Gastrocnemius medialis (tissue), 4 donors: ENCODE data around the gene COL1A1. TPM values are rescaled to one million over a fixed set of nuclear protein-coding genes. Genes with fewer than 3 reads are reported as not detected.

ENCODE experiments used
- ATAC-seq, 2 donors: fragments of 150-250 bp; one replicate each; pipeline ENCODE4 v1.9.1; 2016
- DNase-seq, 2 donors: peaks; one replicate each; pipeline ENCODE4 v3.0.0-alpha.2; 2019
- H3K27ac ChIP-seq, 4 donors: fragments of 200-600 bp; sonication (generic); 1 replicate in 1 of 4; 2 replicates in 3 of 4; pipeline ENCODE4 v1.5.1; 2016 to 2018; ENCODE audit warnings: mild to moderate bottlenecking in 2 of 4, moderate library complexity in 1 of 4
- H3K27me3 ChIP-seq, 3 donors: fragments of 200-600 bp; sonication (generic) in 2 of 3; 1 replicate in 1 of 3; 2 replicates in 2 of 3; pipeline versions ENCODE4 v1.5.1 to v1.6.0; 2016 to 2019; ENCODE audit warnings: mild to moderate bottlenecking in 1 of 3, moderate library complexity in 1 of 3
- H3K36me3 ChIP-seq, 2 donors: fragments of 200-600 bp; sonication (generic) in 1 of 2; one replicate each; pipeline ENCODE4 v1.5.1; 2017 to 2018
- H3K4me1 ChIP-seq, 2 donors: fragments of 200-600 bp; sonication (generic) in 1 of 2; one replicate each; pipeline ENCODE4 v1.5.1; 2016 to 2017; ENCODE audit warnings: mild to moderate bottlenecking in 2 of 2
- H3K4me3 ChIP-seq, 4 donors: fragments of 200-600 bp; sonication (generic) in 3 of 4; 1 replicate in 1 of 4; 2 replicates in 3 of 4; pipeline ENCODE4 v1.5.1; 2016 to 2019; ENCODE audit warnings: mild to moderate bottlenecking in 2 of 4
- H3K9me3 ChIP-seq, 3 donors: fragments of 200-600 bp; sonication (generic) in 2 of 3; 1 replicate in 1 of 3; 2 replicates in 2 of 3; pipeline ENCODE4 v1.5.1; 2016 to 2019
- POLR2A ChIP-seq, 2 donors: fragments of 450-650 bp; IDR thresholded peaks; one replicate each; pipeline ENCODE4 v1.6.1; 2017; ENCODE audit warnings: antibody characterized with exemption in 2 of 2, mild to moderate bottlenecking in 2 of 2, moderate library complexity in 2 of 2
- in situ Hi-C, 4 donors: fragments of 200-750 bp; cut with MboI; loops; one replicate each; pipeline versions ENCODE4 v1.15.0 to v1.8.0; 2017; ENCODE audit warnings: low sequenced_read_pairs in 4 of 4
- intact Hi-C: fragments of 100-400 bp; cut with DNase I; formaldehyde crosslinking; loops from one replicate; pipeline ENCODE4 v1.15.1; 2023; ENCODE audit warnings: low total_unique reads
- total RNA-seq, 4 donors: library from RNA; depleted of rRNA; stranded (reverse); fragments of >200 nt; gene quantifications; one replicate each; pipeline versions ENCODE4 v1.1.0 to v1.2.3, GENCODE V29; 2016
- TF ChIP-seq, protein P1 (sequence below), 5 experiments: fragments of 450-650 bp in 3 of 5; fragments of 200-600 bp in 2 of 5; sonication (generic) in 2 of 5; IDR thresholded peaks in 4 of 5; conservative IDR thresholded peaks in 1 of 5; 1 replicate in 4 of 5; 2 replicates in 1 of 5; pipeline ENCODE4 v1.5.1; 2016 to 2019; ENCODE audit warnings: antibody characterized with exemption in 5 of 5, mild to moderate bottlenecking in 3 of 5, moderate library complexity in 3 of 5

Gene COL1A1
- total RNA-seq, 4 donors from 2014 or later = 1.7 to 9.5 (median 5.1) TPM

DNA sequence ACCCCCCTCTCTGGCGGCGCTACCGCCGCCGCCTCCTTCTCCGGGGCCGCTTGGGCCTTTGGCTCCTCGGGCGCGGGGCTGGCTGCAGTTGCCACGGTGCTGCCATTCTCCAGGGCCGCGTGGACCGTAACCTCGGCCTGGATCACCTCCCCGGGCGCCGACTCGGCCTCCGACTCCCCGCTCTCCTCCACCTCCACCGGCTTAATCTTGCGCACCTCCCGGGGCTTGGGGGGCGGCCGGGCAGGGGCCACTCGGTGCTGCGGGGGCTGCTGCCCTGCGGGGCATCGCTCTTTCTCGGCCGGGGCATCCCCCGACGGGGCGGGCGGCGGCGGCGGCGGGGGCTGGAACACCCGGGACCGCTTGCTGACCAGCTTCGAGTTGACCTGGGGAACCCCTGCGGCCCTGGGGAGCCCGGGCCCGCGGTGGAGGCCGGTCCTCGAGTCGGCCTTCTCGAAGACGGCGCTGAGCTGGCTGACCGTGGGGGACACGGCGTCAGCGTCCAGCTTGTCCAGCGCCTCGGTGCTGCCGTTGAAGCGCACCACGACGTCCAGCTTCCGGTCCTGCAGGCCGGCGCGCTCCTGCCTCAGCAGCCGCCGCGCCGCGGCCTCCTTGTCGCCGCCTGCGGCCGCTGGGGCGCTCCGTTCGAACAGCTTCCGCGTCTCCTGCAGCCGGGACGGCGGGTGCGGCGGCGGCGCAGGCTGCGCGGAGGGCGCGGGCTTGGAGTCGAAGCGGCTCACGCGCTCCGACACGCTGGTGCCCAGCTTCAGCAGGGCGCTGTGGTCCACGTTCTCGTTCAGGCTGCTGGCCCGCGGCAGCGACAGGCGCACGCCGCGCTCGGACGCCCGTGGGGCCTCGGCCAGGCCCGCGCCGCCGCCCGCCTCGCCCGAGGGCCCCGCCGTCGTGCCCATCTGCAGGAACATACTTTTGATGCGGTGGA lies 51.7 kb downstream of the COL1A1 start:
- intact Hi-C loops = loop anchor here (5.0 kb wide), 1 partner anchor 37 kb away; no protein-coding TSS in a partner anchor
- Histone ChIP-seq H3K27me3 (no peaks in the 10 kb centered on the region), H3K4me1 (peaks cover 64 to 67% of the 10 kb centered on the region in 2 donors)

DNA sequence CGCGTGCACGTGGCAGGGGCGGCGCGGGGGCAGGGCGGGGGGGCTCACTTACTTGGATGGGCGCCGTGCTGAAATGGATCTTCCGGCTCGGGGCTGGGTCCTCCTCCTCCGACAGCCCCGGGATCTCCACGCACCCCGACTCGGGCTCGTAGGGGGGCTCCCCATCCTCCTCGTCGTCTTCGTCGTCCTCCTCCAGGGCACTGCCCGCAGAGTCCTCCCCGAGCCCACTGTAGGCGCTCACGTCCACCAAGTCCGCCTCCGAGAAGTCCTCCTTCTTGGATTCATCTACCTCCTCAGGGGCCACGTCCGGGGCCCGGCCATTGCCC lies 52.4 kb downstream of the COL1A1 start:
- intact Hi-C loops = loop anchor here (5.0 kb wide), 1 partner anchor 37 kb away; no protein-coding TSS in a partner anchor
- H3K4me1 ChIP-seq = peaks cover 58 to 61% of the 10 kb centered on the region in 2 donors

More for the DNA sequence above, 51.7 kb downstream of the COL1A1 start:
- H3K4me3 ChIP-seq = peak overlapping the region; percentile 76 to 95 (median 84)
- no peaks in the 10 kb centered on the region for H3K36me3 ChIP-seq
- peak in 1 of 2 donors; percentile 48 for DNase-seq
- peak; percentile 15 to 21 for ATAC-seq
- H3K9me3 ChIP-seq = no peaks in the 10 kb centered on the region
- H3K27ac ChIP-seq = peak overlapping the region; percentile 85 to 93 (median 91)
- in situ Hi-C loops = no loop called here
- TF ChIP-seq, protein P1, sequence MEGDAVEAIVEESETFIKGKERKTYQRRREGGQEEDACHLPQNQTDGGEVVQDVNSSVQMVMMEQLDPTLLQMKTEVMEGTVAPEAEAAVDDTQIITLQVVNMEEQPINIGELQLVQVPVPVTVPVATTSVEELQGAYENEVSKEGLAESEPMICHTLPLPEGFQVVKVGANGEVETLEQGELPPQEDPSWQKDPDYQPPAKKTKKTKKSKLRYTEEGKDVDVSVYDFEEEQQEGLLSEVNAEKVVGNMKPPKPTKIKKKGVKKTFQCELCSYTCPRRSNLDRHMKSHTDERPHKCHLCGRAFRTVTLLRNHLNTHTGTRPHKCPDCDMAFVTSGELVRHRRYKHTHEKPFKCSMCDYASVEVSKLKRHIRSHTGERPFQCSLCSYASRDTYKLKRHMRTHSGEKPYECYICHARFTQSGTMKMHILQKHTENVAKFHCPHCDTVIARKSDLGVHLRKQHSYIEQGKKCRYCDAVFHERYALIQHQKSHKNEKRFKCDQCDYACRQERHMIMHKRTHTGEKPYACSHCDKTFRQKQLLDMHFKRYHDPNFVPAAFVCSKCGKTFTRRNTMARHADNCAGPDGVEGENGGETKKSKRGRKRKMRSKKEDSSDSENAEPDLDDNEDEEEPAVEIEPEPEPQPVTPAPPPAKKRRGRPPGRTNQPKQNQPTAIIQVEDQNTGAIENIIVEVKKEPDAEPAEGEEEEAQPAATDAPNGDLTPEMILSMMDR (IDR thresholded peaks at IDR 0.05 in 4 of 5, conservative IDR thresholded peaks at IDR 0.05 in 1 of 5) = peak in 1 of 5 experiments; percentile 36
- TF ChIP-seq POLR2A (IDR thresholded peaks at IDR 0.05) = peak; percentile 12

DNA sequence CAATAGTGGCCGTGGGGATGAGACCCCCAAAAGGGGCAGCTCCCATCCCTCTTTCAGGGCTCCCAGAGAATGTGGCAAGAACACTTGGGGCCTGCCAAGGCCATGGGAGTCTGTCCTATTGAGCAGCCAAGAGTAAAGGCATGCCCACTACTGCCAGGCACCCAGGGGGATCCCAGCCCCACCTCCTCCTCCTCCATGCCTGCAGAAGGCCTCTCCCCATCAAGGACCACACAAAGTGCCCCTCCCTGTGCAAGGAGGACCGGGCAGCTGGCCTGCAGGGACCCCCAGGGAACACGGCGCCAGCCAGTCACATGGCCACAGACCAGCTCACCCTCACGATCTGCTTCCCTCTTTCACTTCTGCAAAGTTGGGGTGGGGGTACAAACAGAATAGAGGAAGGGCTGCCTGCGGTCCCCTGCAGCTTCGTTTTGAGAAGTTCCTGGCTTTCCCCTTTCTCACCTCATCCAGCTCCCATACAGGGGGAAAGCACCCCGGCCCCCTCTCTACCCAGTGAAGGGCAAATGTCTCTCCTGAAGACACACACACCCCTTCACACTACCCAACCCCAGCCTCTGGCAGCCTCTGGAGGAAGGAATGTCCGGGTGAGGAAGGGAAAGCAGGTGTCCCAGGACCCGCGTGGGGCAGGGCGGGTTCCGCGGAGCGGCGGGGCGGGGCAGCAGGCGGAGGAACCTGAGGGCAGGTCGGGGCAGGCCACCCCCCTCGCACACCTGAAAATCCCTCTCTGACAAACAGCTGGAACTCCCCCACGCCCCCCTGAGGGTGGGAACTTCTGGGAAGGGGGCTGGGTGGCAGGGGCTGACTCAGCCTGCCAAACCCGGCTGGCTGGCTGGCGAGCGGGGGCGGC lies 53.0 kb downstream of the COL1A1 start:
- peak in 1 of 2 donors; percentile 11 for ATAC-seq
- in situ Hi-C loops (no loop called here), intact Hi-C loops (loop anchor here (5.0 kb wide), 1 partner anchor 36 kb away; no protein-coding TSS in a partner anchor)
- H3K4me1 ChIP-seq = peaks cover 52 to 55% of the 10 kb centered on the region in 2 donors
- H3K4me3 ChIP-seq = peak overlapping the region; percentile 76 to 95 (median 84)
- TF ChIP-seq, protein P1 (IDR thresholded peaks at IDR 0.05 in 4 of 5, conservative IDR thresholded peaks at IDR 0.05 in 1 of 5) = peak in 1 of 5 experiments; percentile 33
- no peak for TF ChIP-seq POLR2A (IDR thresholded peaks at IDR 0.05)
- H3K36me3 ChIP-seq = peaks cover 0 to 4% of the 10 kb centered on the region in 2 donors
- H3K27ac ChIP-seq = peak overlapping the region; percentile 85 to 93 (median 91)
- no peaks in the 10 kb centered on the region for H3K9me3 ChIP-seq
- DNase-seq = peak in 1 of 2 donors; percentile 60
- H3K27me3 ChIP-seq = no peaks in the 10 kb centered on the region

More for the DNA sequence above, 52.4 kb downstream of the COL1A1 start:
- DNase-seq (no peak), ATAC-seq (no peak)
- H3K36me3 ChIP-seq = no peaks in the 10 kb centered on the region
- H3K9me3 ChIP-seq = no peaks in the 10 kb centered on the region
- no peak for TF ChIP-seq POLR2A (IDR thresholded peaks at IDR 0.05)
- TF ChIP-seq, protein P1 (IDR thresholded peaks at IDR 0.05 in 4 of 5, conservative IDR thresholded peaks at IDR 0.05 in 1 of 5) = no peak
- no peaks in the 10 kb centered on the region for H3K27me3 ChIP-seq
- H3K4me3 ChIP-seq = peak overlapping the region; percentile 76 to 95 (median 84)
- peak overlapping the region; percentile 85 to 93 (median 91) for H3K27ac ChIP-seq
- in situ Hi-C loops = no loop called here

DNA sequence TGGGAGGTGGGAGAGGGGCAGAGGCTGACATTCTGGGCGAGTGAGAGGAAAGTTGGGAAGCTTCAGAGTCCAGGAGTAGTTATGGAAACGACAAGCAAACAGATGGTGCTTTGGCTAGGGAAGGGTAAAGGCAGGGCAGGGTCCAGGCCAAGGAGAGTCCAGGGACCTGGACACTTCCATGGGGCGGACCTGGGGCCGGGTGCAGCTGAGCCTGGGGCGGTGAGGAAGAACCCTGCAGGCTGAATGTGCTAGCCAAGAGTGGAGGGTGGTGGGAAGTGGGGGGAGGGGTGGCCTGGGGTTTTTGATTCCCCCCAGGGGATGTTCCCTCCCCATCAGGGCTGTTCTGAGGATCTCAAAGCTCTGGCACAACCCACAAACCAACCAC lies 53.6 kb downstream of the COL1A1 start:
- Histone ChIP-seq H3K27me3 (no peaks in the 10 kb centered on the region), H3K36me3 (peaks cover 0 to 8% of the 10 kb centered on the region in 2 donors), H3K27ac (peak overlapping the region; percentile 85 to 93 (median 91)), H3K4me3 (peak overlapping the region; percentile 76 to 95 (median 84)), H3K9me3 (no peaks in the 10 kb centered on the region), H3K4me1 (peaks cover 48 to 54% of the 10 kb centered on the region in 2 donors)
- TF ChIP-seq, protein P1 (IDR thresholded peaks at IDR 0.05 in 4 of 5, conservative IDR thresholded peaks at IDR 0.05 in 1 of 5) = no peak
- no peak for TF ChIP-seq POLR2A (IDR thresholded peaks at IDR 0.05)
- intact Hi-C loops = loop anchor here (5.0 kb wide), 1 partner anchor 36 kb away; no protein-coding TSS in a partner anchor
- DNase-seq (no peak), ATAC-seq (no peak)
- in situ Hi-C loops = no loop called here
